Tibial nerve (tissue), 4 donors: Measurements from ENCODE around the gene GRM4. TPM values are rescaled to one million over a fixed set of nuclear protein-coding genes. Genes with fewer than 3 reads are reported as not detected.

Experiments
- DNase-seq, 2 donors: peaks; one replicate each; pipeline ENCODE4 v3.0.0-alpha.2; 2019; ENCODE audit warnings: low spot score in 2 of 2
- H3K27ac ChIP-seq, 4 donors: fragments of 200-600 bp; sonication (generic) in 3 of 4; one replicate each; pipeline ENCODE4 v1.5.1; 2017 to 2019; ENCODE audit warnings: mild to moderate bottlenecking in 1 of 4
- H3K27me3 ChIP-seq, 2 donors: fragments of 200-600 bp; sonication (generic) in 1 of 2; one replicate each; pipeline versions ENCODE4 v1.5.1 to v1.6.0; 2017 to 2019
- H3K36me3 ChIP-seq, 3 donors: fragments of 200-600 bp; sonication (generic); one replicate each; pipeline ENCODE4 v1.5.1; 2018 to 2019
- H3K4me1 ChIP-seq, 4 donors: fragments of 200-600 bp; sonication (generic) in 3 of 4; one replicate each; pipeline ENCODE4 v1.5.1; 2017 to 2019
- H3K4me3 ChIP-seq, 4 donors: fragments of 200-600 bp; sonication (generic) in 3 of 4; one replicate each; pipeline ENCODE4 v1.5.1; 2017 to 2019; ENCODE audit warnings: mild to moderate bottlenecking in 1 of 4, moderate library complexity in 1 of 4
- H3K9me3 ChIP-seq, 4 donors: fragments of 200-600 bp; sonication (generic) in 3 of 4; one replicate each; pipeline ENCODE4 v1.5.1; 2017 to 2019
- CTCF ChIP-seq, 5 experiments: fragments of 200-600 bp in 3 of 5; fragments of 450-650 bp in 2 of 5; sonication (generic) in 3 of 5; IDR thresholded peaks; one replicate each; pipeline ENCODE4 v1.5.1; 2016 to 2019; ENCODE audit warnings: antibody characterized with exemption in 5 of 5, mild to moderate bottlenecking in 3 of 5, moderate library complexity in 2 of 5
- EP300 ChIP-seq, 2 donors: sonication (generic); formaldehyde crosslinking; IDR thresholded peaks; one replicate each; pipeline ENCODE4 v1.6.1; 2017; ENCODE audit warnings: antibody characterized with exemption in 2 of 2, mild to moderate bottlenecking in 1 of 2
- POLR2A ChIP-seq, 2 donors: fragments of 450-650 bp; IDR thresholded peaks; one replicate each; pipeline ENCODE4 v1.6.1; 2017; ENCODE audit warnings: antibody characterized with exemption in 2 of 2, mild to moderate bottlenecking in 2 of 2, moderate library complexity in 2 of 2
- WGBS, 2 donors: methylation state at CpG; one replicate each; pipeline ENCODE4 v1.1.5; 2018; 5-methylcytosine and 5-hydroxymethylcytosine counted together
- total RNA-seq, 4 donors: library from RNA; depleted of rRNA; stranded (reverse); fragments of >200 nt; gene quantifications; one replicate each; pipeline ENCODE4 v1.1.0, GENCODE V29; 2016

Gene GRM4
- total RNA-seq, 4 donors from 2014 or later = not detected

- DNase-seq = no peak
- no peaks in the 10 kb centered on the region for H3K9me3 ChIP-seq
- peaks cover 0 to 76% of the 10 kb centered on the region in 2 donors for H3K27me3 ChIP-seq
- WGBS, 2 donors = 38 to 49% methylated on average over 9 of the region's 9 CpGs
- no peak overlapping the region for H3K4me3 ChIP-seq
- no peak overlapping the region for H3K27ac ChIP-seq
- H3K36me3 ChIP-seq = no peaks in the 10 kb centered on the region
- TF ChIP-seq EP300 (IDR thresholded peaks at IDR 0.05) (no peak), CTCF (IDR thresholded peaks at IDR 0.05) (no peak), POLR2A (IDR thresholded peaks at IDR 0.05) (no peak)
- H3K4me1 ChIP-seq = peaks cover 0 to 9% (median 6%) of the 10 kb centered on the region in 4 donors
Measured at GRCh38 chr6:34152042-34152524, 6.2 kb upstream of the GRM4 start.

GRCh38 chr6:34151321-34152041, 5.6 kb upstream of the GRM4 start:
- peaks cover 0 to 9% (median 6%) of the 10 kb centered on the region in 4 donors for H3K4me1 ChIP-seq
- DNase-seq = no peak
- H3K9me3 ChIP-seq = no peaks in the 10 kb centered on the region
- H3K36me3 ChIP-seq = no peaks in the 10 kb centered on the region
- peaks cover 0 to 82% of the 10 kb centered on the region in 2 donors for H3K27me3 ChIP-seq
- TF ChIP-seq EP300 (IDR thresholded peaks at IDR 0.05) = no peak
- TF ChIP-seq POLR2A (IDR thresholded peaks at IDR 0.05) = no peak
- no peak for TF ChIP-seq CTCF (IDR thresholded peaks at IDR 0.05)
- H3K27ac ChIP-seq = no peak overlapping the region
- no peak overlapping the region for H3K4me3 ChIP-seq
- WGBS, 2 donors = 14 to 15% methylated on average over 21 of the region's 21 CpGs

GRCh38 chr6:34150766-34151165, 4.9 kb upstream of the GRM4 start:
- H3K9me3 ChIP-seq = no peaks in the 10 kb centered on the region
- no peaks in the 10 kb centered on the region for H3K36me3 ChIP-seq
- H3K27me3 ChIP-seq = peaks cover 0 to 89% of the 10 kb centered on the region in 2 donors
- no peak for TF ChIP-seq POLR2A (IDR thresholded peaks at IDR 0.05)
- TF ChIP-seq CTCF (IDR thresholded peaks at IDR 0.05) = no peak
- no peak for TF ChIP-seq EP300 (IDR thresholded peaks at IDR 0.05)
- WGBS, 2 donors = 43 to 56% methylated on average over 8 of the region's 8 CpGs
- peaks cover 0 to 12% (median 6%) of the 10 kb centered on the region in 4 donors for H3K4me1 ChIP-seq
- H3K27ac ChIP-seq = no peak overlapping the region
- no peak for DNase-seq
- H3K4me3 ChIP-seq = no peak overlapping the region

GRCh38 chr6:34149831-34150400, 4.0 kb upstream of the GRM4 start:
- Histone ChIP-seq H3K27me3 (peaks cover 0 to 92% of the 10 kb centered on the region in 2 donors), H3K36me3 (no peaks in the 10 kb centered on the region), H3K27ac (no peak overlapping the region), H3K4me3 (no peak overlapping the region), H3K4me1 (peaks cover 0 to 20% (median 9%) of the 10 kb centered on the region in 4 donors), H3K9me3 (no peaks in the 10 kb centered on the region)
- TF ChIP-seq POLR2A (IDR thresholded peaks at IDR 0.05) = no peak
- TF ChIP-seq EP300 (IDR thresholded peaks at IDR 0.05) = no peak
- TF ChIP-seq CTCF (IDR thresholded peaks at IDR 0.05) = no peak
- DNase-seq = no peak
- WGBS, 2 donors = 84 to 86% methylated on average over 4 of the region's 4 CpGs

- H3K9me3 ChIP-seq = no peaks in the 10 kb centered on the region
- no peak for DNase-seq
- TF ChIP-seq POLR2A (IDR thresholded peaks at IDR 0.05) (no peak), CTCF (IDR thresholded peaks at IDR 0.05) (no peak), EP300 (IDR thresholded peaks at IDR 0.05) (no peak)
- no peak overlapping the region for H3K4me3 ChIP-seq
- WGBS, 2 donors = 17 to 31% methylated on average over 4 of the region's 5 CpGs
- peaks cover 0 to 20% (median 10%) of the 10 kb centered on the region in 4 donors for H3K4me1 ChIP-seq
- no peaks in the 10 kb centered on the region for H3K36me3 ChIP-seq
- no peak overlapping the region for H3K27ac ChIP-seq
- peaks cover 0 to 92% of the 10 kb centered on the region in 2 donors for H3K27me3 ChIP-seq
Measured at GRCh38 chr6:34149452-34149810, 3.5 kb upstream of the GRM4 start.
